Activated naive CD4-positive, alpha-beta T cell (primary cell): ENCODE data around the gene AUTS2.
"Not testable (repeated sequence)": the region's sequence is repeated elsewhere in the genome, so short reads cannot be mapped to it uniquely, and the experiment has no call there.

Experiments
- DNase-seq, 4 experiments: peaks; one replicate each; lab custom pipeline; 2025; lab: John Stamatoyannopoulos, UW

AUTS2 gene

DNA sequence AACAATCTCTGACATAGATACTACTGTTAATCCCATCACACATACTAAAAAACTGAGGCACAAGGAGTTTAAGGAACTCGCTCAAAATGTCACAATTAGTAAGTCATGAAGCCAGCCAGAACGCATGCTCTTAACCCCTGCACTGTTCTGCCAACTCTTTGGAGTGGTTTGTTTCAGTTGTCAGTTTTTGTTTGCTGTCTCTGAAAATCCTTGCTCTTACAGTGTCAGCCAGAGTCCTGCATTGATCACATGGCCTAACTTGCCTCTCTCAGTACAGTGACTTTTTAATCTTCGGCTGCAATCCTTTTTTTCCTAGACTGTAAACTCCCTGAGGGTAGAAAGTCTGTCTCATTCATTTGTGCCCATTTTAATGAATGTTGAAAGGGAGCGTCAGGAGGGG lies 753.8 kb downstream of the AUTS2 start:
- DNase-seq: no peak

DNA sequence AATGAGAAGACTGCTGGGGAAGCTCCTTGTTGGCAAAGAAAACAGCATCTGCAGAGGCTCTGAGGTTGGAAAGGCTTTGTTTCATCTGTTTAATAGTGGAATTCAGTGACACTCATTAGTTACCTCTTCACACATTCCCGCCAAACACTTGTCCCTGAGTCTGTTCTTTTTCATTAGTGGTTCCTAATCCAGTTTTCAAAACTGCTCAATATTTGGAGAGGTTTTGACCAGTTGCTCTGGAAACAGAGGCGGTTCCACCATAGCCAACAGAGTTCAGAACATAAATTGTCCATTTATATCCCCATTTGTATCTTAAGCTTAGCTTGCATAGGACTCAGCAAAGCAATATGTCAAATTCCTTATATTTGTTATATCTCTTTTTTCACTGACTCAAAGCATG lies 754.6 kb downstream of the AUTS2 start:
- no peak for DNase-seq

DNA sequence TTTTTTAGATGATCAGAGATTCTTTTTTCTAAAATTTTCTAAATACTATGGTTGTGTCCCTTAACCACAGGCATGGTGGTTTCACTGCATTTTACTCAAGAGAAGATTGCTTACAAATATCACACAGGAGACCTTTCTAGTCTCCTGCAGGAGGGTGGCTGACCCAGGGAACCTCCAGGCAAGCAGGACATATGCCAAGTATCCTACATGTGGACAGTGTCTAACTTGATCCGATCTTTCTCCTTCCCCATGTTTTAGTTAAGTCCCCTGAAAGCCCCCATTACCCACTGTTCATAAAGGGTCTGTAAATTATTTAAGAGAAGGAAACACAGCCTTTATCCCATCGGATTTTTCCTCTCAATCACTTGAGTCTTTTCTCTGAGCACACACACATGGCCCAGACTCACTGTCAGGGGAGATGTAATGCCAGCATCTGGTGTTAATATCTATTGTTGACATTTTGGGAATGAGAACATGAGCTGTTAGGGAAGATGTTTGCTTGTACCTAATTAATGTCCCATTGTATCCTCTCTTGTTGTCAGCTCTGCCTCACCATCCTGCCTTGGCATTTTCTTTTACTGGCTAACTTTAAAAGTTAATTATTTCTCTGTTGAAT lies 755.2 kb downstream of the AUTS2 start:
- DNase-seq: no peak

DNA sequence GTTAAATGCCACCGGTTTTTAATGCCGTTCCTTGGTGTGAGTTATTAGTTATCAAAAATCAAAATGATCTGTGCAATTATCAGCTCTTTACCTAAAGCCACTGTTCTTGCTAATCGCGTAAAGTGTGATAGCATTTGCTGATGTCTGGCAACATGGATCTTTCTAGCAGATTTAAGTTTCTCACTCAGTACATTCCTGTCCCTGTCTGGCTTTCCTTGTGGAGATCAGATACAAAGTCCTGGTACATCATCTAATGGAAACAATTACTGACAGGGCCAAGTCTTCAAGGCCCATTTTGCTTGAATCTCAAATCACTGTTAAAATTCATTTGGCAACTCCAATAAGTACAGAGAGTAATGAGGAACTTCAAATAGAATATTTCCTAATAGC lies 755.7 kb downstream of the AUTS2 start:
- DNase-seq: no peak

DNA sequence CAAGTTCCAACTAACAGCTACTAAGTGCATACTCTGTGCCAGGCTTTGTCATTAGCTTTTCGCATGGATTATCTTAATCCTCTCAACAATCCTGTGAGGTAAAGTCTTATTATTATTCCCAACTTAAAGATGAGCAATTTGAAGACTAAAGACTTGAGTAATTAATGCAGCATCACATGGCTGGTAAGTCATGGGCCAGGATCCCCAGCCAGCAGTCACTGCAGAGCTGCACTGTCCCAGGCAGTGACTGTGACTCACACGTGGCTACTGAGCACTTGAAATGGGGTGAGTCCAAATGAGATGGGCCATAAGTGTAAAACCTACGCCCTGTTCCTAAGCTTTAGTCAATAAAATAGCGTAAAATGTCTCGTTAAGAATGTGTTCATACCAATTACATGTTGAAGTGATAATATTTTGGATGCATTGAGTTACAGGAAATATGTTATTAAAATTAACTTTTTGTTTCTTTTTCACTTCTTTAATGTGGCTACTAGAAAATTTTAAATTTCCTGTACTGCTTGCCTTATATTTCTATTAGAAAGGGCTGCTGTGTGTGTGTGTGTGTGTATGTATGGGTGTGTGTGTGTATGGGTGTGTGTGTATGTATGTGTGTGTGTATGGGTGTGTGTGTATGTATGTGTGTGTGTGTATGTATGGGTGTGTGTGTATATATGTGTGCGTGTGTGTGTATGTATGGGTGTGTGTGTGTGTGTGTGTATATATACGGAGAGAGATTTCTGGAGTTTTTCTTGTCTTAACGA lies 756.3 kb downstream of the AUTS2 start:
- no peak for DNase-seq

DNA sequence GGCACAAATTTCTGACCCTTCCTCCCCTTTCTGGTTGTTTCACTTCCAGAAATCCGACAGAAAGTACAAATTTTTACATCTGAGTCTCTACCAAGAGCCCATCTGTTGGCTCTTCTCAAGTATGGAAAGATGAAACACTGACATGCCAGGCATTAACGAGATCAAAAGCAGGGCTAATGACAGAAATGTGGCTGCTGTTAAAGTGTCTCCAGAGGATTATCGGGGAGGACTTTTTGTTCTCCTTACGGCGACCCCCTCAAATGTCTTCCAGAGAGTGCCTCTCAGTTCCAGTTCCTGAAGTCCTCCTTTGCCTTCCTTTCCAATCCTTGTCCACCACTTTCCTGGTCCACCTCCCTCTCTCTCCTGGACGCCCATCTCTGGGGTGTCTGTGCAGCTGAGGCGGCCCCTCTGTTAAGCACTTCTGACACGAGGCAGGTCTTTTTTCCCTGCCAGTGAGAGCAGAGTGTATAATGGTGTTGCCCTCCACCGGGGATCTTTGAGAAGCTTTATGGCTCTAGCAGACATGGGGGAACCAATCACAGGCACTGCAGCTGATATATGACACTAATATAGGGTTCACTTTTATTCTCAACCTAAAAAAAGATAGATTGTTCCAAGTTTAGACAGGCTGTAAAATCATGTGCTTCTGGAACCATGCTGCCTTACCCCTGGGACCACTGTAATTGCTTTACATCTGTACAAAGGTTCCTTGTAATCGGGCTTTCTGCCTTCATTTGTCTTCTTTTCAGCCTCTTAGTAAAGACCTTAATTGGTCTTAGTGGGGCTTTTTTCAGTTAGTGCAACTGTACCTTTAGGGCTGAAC lies 757.1 kb downstream of the AUTS2 start:
- DNase-seq: no peak

DNA sequence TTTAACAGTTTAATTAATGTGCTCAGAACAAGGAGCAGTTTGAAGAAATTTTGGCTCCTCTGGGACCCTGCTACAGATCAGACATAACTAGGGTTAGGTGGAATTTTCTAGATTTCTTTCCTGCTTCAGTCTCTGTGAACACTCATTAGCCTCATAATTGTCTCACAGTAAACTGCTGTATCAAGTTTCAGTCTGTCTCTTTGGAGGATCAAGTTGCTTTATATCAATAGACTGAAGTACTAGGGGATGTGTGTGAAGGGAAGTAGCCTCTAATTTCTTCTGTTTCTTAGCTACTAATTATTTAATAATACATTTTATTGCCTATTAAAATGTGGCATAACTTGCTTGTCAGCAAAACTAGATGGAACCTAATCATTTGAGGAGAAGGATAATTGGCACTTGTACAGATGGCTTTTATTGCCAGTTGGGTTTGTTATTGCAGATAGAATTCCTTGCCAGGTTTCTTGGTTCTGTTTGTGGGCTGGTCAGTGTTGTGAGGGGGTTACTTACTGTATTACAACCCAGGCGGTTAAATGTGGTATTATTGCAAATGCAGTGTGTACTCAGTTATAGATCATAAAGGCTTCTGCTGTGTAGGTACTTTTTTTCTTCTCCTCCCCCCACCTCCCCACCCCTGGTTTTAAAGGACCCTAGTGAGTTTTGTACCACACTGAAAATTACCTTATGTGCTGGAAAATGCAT lies 758.0 kb downstream of the AUTS2 start:
- DNase-seq: no peak

DNA sequence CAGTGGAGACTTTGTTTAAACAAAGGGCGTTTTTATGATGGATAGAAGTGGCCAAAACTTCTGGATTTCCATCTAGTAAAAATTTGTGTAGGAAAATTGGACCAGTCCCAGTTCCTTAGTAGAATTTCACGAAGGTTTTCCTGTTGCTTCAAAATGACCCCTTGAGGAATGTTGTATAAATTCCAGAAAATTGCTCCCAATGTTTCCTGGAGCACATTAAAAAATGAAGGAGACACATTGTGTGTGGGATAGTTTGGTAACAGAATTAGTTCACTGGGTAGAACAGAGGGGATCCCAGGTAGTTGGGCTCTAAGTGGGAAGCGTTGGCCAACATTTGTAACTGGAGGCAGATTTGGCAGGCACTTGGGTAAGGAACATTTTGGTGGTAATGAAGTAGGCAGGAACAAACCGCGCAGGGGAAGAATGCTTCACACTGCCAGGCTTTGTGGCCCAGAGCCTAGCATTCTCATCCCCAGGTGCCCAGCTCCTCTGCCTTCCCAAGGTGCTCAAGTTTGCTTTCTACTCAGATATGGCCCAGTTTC lies 758.6 kb downstream of the AUTS2 start:
- DNase-seq: no peak

DNA sequence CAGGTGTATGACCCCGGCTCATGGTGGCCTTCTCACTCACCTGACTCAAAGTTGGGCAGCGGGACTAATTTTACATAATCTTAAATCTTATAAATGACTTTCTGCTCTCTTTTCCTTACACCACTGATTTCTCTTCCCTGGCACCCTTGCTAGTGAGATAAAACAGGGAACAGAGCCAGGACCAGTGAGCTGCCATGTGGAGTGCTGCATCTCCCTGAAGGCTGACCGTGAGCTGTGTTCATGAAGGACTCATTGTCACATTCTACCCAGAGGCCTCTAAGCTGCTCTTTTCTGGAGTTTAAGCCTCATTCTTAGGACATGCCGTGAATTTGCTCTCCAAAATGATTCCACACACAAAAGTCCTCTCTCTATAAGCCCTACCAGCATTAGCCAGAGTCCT lies 762.3 kb downstream of the AUTS2 start:
- DNase-seq: no peak

DNA sequence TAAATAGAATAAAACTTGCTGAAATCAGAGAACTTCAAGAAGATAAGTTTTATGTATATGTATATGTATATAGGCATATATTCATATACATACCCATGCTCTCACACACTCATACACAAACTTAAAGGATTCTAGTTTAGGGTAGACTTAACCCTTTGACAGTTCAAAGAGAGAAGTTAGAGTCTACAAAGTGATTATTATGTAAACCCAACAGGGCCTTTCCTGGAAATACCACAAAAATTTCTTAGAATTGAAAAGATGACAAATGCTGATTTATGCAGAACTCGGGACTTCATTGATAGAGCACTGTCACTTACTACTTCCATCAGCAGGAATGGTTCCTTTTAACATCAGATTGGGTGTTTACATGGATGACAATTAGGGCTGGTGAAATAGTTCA lies 763.5 kb downstream of the AUTS2 start:
- no peak for DNase-seq

DNA sequence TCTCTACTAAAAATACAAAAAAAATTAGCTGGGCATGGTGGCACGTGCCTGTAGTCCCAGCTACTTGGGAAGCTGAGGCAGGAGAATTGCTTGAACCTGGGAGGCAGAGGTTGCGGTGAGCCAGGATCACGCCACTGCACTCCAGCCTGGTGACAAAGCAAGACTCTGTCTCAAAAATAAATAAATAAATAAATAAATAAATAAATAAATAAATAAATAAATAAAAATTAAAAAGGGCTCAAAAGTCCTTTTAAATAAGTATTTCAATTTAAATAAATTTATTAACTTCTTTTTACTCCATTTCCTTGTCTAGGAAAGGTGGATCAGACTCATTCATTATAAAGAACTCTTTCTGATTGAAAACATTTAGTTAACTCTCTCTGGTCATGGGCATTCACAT lies 766.1 kb downstream of the AUTS2 start:
- DNase-seq: not testable (repeated sequence)

DNA sequence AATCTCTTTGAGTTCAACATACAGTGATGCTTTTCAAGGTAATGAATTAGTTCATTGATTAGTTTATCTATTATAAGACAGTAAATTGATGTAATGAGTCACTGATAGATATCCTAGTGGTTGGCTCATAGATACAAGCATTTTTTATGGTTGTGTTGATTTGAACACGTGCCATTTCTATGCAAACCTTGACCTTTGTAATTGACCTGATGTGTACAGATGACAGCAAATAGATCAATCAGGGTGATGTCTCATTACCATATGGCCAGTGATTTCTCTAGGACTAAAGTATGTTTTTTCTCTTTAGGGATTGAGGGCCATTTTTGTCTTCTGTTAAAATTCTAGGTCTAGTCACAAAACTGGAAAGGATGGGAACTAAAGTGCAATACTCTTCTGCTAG lies 773.4 kb downstream of the AUTS2 start:
- no peak for DNase-seq

DNA sequence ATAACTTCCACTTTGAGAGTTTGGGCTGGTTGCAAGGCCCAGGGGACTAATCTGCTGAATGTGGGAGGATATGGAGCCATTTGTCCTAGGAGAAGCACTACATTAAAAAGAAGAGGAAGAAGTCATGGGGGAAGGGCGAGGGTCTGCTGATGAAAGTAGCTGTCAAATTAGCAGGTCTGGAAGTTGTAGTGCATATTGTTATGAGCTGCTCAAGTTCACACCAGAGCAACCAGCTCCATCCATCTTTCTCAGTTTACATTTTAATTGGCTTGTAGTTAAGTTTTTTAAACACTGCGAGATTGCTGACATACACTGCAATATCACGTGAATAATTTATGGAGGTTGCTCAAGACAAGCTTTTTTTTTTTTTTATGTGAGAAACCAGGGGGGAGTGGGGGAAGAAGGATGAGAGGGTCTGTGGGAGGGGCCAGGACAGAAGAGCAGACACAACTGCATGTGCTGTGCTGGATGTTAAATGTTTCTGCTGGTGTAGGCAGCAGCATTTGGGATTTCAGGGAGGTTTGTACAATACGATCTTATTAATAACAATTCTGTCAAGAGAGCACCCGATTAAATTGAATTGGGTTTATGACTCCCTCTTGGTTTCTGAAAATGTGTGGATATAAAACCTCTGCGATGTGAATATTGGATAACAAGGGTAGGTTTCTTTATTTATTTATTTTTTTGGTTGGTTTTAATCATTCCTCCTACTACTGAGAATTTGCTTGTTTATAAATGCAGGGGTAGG lies 774.7 kb downstream of the AUTS2 start:
- DNase-seq: no peak

DNA sequence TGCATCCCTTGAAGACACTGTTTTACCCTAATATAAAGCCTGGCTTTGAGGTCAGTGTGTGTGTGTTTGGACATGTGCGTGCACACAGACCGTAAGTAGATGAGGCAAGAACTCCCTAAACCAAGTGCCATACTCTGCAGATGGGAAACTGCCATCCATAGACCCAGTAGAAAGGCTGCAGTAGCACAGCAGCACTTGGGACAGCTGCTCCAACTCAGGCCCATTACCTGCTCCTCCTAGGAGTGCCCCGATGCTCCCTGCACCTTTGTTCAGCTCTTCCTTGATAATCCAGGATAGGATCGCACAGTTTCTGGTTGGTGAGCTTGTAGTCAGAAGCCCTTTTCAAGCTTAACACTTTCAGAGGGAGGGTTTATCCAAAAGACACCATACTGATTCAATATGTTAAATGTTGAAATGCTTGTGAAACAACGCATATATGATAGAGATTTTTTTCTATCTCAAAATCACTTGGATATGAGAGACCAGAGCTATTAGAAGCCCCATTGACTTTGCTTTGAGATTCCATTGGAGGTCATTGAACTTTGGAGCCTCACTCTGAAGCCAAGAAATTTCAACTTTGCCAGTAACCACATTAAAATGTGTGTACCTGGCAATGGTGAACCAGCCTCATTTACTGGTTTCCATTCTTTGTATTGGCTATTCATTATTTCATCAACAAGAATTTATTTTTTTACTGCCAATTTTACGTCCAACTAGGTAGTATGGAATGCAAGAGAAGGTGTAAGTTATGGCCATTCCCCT lies 776.7 kb downstream of the AUTS2 start:
- DNase-seq: no peak

DNA sequence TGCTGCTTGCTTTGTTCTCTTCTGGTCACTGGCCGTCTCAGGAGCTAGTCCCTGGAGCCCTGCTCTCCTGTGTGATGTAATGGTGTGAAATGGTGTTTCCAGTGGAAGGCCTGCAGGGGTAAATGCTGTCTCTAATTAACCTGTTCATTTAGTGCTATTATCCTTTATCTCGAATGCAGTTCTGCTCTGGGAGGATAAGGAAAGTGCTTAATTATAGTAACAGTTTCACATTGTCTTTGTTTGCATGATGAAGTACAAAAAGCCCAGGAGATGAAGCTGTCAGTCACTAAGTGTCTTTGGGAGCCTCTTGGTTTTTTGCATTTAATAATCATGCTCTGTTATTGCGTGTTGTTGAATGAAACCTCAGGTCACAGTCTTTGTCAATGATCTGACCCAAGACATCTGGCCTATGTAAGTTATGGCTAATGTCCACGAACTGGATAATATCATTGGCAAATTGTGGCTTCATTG lies 778.3 kb downstream of the AUTS2 start:
- no peak for DNase-seq

DNA sequence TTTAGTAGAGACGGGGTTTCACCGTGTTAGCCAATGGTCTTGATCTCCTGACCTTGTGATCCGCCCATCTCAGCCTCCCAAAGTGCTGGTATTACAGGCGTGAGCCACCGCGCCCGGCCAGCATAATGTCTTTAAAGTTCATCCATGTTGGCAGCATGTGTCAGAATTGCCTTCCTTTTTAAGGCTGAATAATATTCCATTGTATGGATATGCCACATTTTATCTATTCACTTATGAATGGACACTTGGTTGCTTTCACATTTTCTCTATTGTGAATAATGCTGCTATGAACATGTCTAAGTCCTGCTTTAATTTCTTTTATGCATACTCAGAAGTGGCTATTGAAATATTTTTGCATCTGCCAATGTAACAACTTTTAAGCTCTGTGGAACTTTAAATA lies 779.7 kb downstream of the AUTS2 start:
- no peak for DNase-seq

DNA sequence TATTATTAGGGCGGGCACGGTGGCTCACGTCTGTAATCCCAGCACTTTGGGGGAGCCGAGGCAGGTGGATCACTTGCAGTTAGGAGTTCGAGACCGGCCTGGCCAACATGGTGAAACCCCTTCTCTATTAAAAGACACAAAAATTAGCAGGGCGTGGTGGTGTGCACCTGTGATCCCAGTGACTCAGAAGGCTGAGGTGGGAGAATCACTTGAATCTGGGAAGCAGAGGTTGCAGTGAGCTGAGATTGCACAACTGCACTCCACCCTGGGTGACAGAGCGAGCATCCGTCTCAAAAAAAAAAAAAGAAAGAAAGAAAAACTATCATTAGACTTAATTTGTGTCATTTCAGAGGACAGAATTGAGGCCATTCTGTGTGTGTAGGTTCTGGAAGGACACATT lies 780.9 kb downstream of the AUTS2 start:
- DNase-seq: no peak

DNA sequence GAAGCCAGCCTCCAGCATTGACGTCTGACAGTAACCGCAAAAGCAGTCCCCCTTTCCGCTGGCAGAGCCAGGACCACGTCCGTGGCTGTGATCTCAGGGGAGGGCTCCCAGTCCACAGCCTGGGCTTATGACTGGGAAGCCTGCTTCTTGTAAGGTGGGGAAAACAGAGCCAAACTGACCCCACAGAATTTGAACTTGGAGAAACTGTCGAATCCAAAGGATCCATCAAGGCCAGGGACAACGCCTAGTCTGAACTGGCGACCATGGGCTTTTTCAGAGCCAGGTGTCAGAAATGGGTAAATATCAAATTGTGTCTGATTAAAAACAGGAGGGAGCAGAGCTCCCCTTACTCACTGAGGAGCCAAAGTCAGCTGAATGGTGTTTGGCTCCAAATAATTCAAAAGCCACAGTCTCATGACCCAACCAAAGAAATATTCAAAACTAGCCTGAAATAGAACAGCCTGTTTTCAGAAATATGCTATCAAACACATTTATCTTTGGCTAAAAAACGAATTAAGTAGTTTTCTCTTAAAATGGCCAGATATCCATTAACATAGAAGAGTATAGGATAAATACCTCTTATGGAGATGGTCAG lies 782.2 kb downstream of the AUTS2 start:
- no peak for DNase-seq

DNA sequence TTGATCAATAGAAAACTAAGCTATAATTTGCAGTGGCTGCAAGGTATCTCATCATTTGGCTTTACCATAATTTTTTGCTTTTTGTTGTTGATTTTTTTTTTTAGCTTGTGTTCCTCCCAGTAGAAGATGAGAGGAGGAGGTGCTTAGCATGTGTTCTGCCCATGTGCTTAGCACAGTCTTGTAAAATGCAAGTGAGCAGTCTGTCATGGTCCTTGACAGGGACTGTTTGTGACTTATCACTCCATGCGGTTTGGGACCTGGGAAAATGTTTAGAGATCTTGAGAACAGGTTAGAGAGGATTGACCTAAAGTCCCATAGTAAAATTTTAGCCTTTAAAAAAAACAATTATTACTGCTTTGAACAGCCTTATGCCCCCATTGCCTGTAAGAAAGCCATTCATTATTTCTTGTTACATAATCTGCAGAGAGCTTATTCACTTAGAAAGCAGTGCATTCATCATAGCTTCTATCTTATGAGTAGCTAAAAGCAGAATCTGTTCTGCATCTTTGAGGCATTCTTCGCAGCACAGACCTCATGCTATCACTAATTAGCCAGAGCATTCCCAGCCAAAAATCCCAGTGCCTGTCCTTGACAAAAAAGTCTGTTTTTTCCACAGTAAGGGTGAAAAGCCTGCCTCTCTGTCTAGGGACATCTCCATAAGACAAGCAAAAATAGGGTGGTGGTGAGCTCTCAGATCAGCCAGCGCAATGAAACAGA lies 784.9 kb downstream of the AUTS2 start:
- no peak for DNase-seq

DNA sequence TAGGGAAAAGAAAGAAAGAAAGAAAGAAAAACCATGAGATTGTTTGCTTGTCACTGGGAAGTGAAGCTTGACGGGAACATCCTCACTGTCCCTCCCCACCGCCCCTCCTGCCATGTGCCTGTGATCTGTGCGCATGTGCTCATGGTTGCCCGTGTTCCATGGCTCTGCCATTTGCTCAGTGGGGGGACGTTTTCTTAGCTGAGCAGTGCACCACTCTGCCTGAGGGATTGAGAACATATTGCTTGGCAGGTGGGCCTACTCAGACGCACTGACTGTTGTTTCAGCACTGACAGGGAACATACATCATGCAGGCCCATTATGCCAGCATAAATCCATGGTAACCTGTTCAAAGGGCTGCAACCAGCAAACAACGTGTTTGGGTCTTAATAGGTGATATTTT lies 785.7 kb downstream of the AUTS2 start:
- DNase-seq: no peak
